Common myeloid progenitor, CD34-positive (primary cell): Measurements from ENCODE around the gene TSEN2.
"Not testable (repeated sequence)": the region's sequence is repeated elsewhere in the genome, so short reads cannot be mapped to it uniquely, and the experiment has no call there.

Source experiments
- CTCF ChIA-PET: fragments of 350-600 bp; sonication (Branson Sonifier 250); formaldehyde crosslinking; loops from one replicate; lab custom pipeline; 2021; ENCODE audit warnings: antibody characterized with exemption; lab: Charles Lee
- POLR2A ChIA-PET: fragments of 350-600 bp; sonication (Branson Sonifier 250); formaldehyde crosslinking; loops from one replicate; lab custom pipeline; 2021; ENCODE audit warnings: antibody characterized with exemption; lab: Charles Lee
- DNase-seq, 3 donors: peaks; one replicate each; pipeline versions ENCODE4 v3.0.0 to v3.0.0-alpha.2; 2013
- H3K27ac ChIP-seq, 2 experiments: 1 replicate in 1 of 2; 2 replicates in 1 of 2; pipeline ENCODE4 v1.7.0; 2013; ENCODE audit warnings: inconsistent platforms in 2 of 2, low read length in 2 of 2, mild to moderate bottlenecking in 2 of 2, low read depth in 1 of 2, moderate library complexity in 1 of 2; ENCODE audit not compliant: severe bottlenecking in 2 of 2, insufficient read depth in 1 of 2, poor library complexity in 1 of 2
- H3K27me3 ChIP-seq, 5 experiments: replicated peaks in 2 of 5; 1 replicate in 3 of 5; 2 replicates in 2 of 5; pipeline versions ENCODE4 v1.6.1 to v1.7.0; 2013; ENCODE audit warnings: low read length in 4 of 5, mild to moderate bottlenecking in 2 of 5, moderate library complexity in 2 of 5, inconsistent platforms in 1 of 5; ENCODE audit not compliant: insufficient read depth in 5 of 5, control insufficient read depth in 4 of 5
- H3K36me3 ChIP-seq, 4 experiments: 1 replicate in 2 of 4; 2 replicates in 2 of 4; pipeline versions ENCODE4 v1.6.1 to v1.7.0; 2013; ENCODE audit warnings: low read length in 3 of 4, control low read depth in 1 of 4, mild to moderate bottlenecking in 1 of 4; ENCODE audit not compliant: control insufficient read depth in 4 of 4, insufficient read depth in 4 of 4
- H3K4me1 ChIP-seq, 4 experiments: 1 replicate in 3 of 4; 2 replicates in 1 of 4; pipeline versions ENCODE4 v1.6.1 to v1.7.1; 2013; ENCODE audit warnings: low read length in 3 of 4, mild to moderate bottlenecking in 3 of 4, control low read depth in 1 of 4, inconsistent platforms in 1 of 4, moderate library complexity in 1 of 4; ENCODE audit not compliant: control insufficient read depth in 4 of 4, insufficient read depth in 4 of 4; ENCODE audit errors: control extremely low read depth in 1 of 4
- H3K4me3 ChIP-seq, 7 experiments: 1 replicate in 4 of 7; 2 replicates in 3 of 7; pipeline versions ENCODE4 v1.5.1 to v1.7.0; 2013; ENCODE audit warnings: mild to moderate bottlenecking in 7 of 7, low read length in 6 of 7, moderate library complexity in 6 of 7, inconsistent platforms in 2 of 7, low read depth in 2 of 7, control low read depth in 1 of 7; ENCODE audit not compliant: insufficient read depth in 4 of 7, control insufficient read depth in 1 of 7; ENCODE audit errors: extremely low read depth in 1 of 7
- H3K9me3 ChIP-seq, 5 experiments: 1 replicate in 4 of 5; 2 replicates in 1 of 5; pipeline versions ENCODE4 v1.6.1 to v1.7.1; 2013; ENCODE audit warnings: low read length in 4 of 5, mild to moderate bottlenecking in 2 of 5, inconsistent platforms in 1 of 5, low read depth in 1 of 5, moderate library complexity in 1 of 5; ENCODE audit not compliant: control insufficient read depth in 4 of 5, insufficient read depth in 2 of 5; ENCODE audit errors: control extremely low read depth in 1 of 5
- WGBS: methylation state at CpG from one replicate; pipeline ENCODE4 v1.1.5; 2013; ENCODE audit not compliant: insufficient coverage; 5-methylcytosine and 5-hydroxymethylcytosine counted together

The TSEN2 gene

DNA sequence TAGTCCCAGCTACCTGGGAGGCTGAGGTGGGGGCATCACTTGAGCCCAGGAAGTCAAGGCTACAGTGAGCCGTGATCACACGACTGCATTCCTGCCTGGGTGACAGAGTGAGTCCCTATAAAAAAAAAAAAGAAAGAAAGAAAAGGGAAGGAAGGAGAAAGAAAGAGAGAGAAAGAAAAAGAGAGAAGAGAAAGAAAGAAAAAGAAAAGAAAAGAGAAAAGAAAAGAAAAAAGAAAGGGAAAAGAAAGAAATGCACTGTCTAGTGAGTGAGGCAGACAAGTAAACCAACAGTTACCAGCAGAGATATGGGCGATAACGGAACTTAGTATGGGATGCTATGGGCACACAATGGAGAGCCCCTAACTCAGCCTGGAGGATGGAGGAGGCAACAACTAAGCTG is 37.2 kb upstream of the TSEN2 start:
- POLR2A ChIA-PET, result no interaction called here
- Histone ChIP-seq H3K36me3 (no peaks in the 10 kb centered on the region), H3K4me1 (no peaks in the 10 kb centered on the region), H3K9me3 (peaks cover 0 to 4% (median 0%) of the 10 kb centered on the region in 5 experiments), H3K27me3 (peaks cover 0 to 14% (median 2%) of the 10 kb centered on the region in 5 experiments), H3K27ac (no peak overlapping the region), H3K4me3 (no peak overlapping the region)
- DNase-seq, result no peak
- 100% methylated on average over 4 of the region's 4 CpGs for WGBS
- CTCF ChIA-PET, result no interaction called here

DNA sequence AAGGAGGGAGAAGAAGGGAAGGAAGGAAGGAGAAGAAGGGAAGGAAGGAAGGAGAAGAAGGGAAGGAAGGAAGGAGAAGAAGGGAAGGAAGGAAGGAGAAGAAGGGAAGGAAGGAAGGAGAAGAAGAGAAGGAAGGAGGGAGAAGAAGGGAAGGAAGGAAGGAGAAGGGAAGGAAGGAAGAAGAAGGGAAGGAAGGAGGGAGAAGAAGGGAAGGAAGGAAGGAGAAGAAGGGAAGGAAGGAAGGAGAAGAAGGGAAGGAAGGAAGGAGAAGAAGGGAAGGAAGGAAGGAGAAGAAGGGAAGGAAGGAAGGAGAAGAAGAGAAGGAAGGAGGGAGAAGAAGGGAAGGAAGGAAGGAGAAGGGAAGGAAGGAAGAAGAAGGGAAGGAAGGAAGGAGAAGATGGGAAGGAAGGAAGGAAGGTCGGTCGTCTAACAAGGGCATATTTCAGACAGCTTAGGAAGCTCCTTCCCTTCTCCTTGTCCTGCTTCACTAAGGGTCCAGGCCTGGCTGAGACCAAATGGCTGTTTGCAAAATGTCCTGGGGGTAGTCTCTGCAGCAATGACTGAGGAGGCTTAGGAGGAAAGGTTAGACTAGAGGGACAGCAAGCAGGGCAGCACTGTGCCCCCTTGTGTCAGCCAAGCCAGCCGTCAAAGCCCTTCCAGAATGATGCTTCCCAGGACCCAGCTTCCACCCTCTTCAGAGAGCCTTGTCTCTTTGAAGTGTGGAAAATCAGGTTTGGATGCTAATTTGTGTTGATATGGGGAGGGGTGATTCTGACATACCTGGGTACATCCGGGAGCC is 35.7 kb upstream of the TSEN2 start:
- POLR2A ChIA-PET, DNase-seq, H3K4me3 ChIP-seq, H3K9me3 ChIP-seq, H3K4me1 ChIP-seq, H3K36me3 ChIP-seq, H3K27me3 ChIP-seq, H3K27ac ChIP-seq: not testable (repeated sequence)
- CTCF ChIA-PET, result interaction anchor here (1.0 kb wide), 1 partner anchor 9 kb away, joined by 3 read pairs; no protein-coding TSS in a partner anchor
- 87% methylated on average over 2 of the region's 4 CpGs for WGBS

DNA sequence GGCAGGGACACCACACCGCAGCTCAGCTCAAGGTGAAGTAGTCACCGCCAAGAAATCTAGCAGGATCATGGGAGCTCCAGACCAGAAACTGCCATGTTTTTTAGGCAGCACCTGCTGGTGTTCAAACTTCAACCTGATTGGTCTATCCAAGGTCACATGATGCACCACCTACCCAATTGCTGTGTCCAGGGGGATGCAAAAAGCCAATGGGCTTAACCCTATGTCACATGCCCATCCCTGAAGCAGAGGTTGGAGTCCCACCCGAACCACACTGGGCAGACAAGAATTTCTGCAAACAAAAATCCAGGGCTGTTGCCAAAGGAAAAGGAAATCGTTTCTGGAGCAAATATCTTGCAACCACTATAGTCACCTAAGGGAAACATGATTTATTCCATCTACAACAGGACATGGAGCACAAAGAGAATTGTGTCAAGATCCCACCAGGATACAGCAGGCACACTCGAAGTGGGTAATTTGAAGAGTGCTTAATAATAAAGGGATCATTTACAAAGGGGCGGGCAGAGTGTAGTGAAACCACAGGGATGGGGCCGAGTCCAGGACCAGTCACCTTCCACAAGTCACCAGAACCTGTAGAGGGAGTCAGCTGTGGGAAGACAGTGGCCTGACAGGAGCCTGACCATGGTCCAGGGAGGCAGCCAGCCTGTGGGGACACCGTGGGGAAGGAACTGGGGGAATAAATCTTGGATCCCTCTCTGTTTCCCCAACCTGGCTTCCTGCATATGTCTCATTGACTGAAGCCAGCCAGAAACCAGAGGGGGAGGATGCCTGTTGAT is 34.2 kb upstream of the TSEN2 start:
- H3K27ac ChIP-seq, result no peak overlapping the region
- 100% methylated on average over 7 of the region's 8 CpGs for WGBS
- H3K4me3 ChIP-seq, result no peak overlapping the region
- H3K27me3 ChIP-seq, result peaks cover 0 to 6% (median 0%) of the 10 kb centered on the region in 5 experiments
- DNase-seq, result no peak
- CTCF ChIA-PET, result interaction anchor here (1.0 kb wide), 1 partner anchor 11 kb away, joined by 3 read pairs; no protein-coding TSS in a partner anchor
- POLR2A ChIA-PET, result no interaction called here
- no peaks in the 10 kb centered on the region for H3K36me3 ChIP-seq
- peaks cover 0 to 4% (median 0%) of the 10 kb centered on the region in 5 experiments for H3K9me3 ChIP-seq
- H3K4me1 ChIP-seq, result no peaks in the 10 kb centered on the region

DNA sequence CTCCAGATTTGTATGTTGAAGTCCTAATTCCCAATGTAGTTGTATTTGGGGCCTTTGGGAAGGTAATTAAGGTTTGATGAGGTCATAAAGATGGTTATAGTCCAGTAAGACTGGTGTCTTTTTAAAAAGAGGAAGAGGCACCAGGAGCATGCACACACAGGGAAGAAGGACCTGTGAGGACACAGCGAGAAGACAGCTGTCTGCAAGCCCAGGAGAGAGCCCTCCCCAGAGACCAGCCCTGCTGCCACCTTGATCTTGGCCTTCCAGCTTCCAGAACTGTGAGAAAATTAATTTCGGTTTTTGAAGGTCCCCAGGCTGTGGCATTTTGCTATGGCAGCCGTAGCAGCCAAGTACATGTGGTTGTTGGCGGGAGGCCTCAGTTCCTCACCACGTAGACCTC is 32.8 kb upstream of the TSEN2 start:
- no peak overlapping the region for H3K27ac ChIP-seq
- CTCF ChIA-PET, result no interaction called here
- peaks cover 0 to 1% (median 0%) of the 10 kb centered on the region in 5 experiments for H3K27me3 ChIP-seq
- peaks cover 0 to 2% (median under 1%) of the 10 kb centered on the region in 4 experiments for H3K4me1 ChIP-seq
- no peak overlapping the region for H3K4me3 ChIP-seq
- POLR2A ChIA-PET, result no interaction called here
- 97% methylated on average over 5 of the region's 5 CpGs for WGBS
- no peak for DNase-seq
- peaks cover 0 to 4% (median 0%) of the 10 kb centered on the region in 5 experiments for H3K9me3 ChIP-seq
- no peaks in the 10 kb centered on the region for H3K36me3 ChIP-seq

DNA sequence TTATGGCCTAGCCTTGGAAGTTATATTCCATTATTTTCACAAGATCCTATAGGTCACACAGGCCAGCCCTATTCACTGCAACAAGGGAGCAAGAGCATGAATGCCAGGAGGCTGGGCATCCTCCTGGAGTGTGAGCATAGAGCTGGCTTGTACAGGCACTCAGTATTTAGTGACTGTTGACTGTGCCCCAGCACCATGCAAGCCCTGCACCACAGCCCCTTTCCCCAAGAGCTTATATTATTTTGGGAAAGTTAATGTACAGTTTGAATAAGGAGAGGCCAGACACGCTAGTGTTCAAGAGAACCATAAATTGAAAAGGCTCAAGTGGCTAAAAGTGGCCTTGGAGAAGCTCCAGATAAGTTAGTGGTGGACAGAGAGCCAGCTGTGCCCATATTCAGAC is 32.3 kb upstream of the TSEN2 start:
- no peaks in the 10 kb centered on the region for H3K27me3 ChIP-seq
- no peak overlapping the region for H3K27ac ChIP-seq
- H3K4me3 ChIP-seq, result no peak overlapping the region
- CTCF ChIA-PET, result interaction anchor here (1.2 kb wide), 1 partner anchor 275 kb away, joined by 3 read pairs; no protein-coding TSS in a partner anchor
- peaks cover 0 to 4% (median 0%) of the 10 kb centered on the region in 5 experiments for H3K9me3 ChIP-seq
- H3K36me3 ChIP-seq, result no peaks in the 10 kb centered on the region
- peaks cover 0 to 4% (median 2%) of the 10 kb centered on the region in 4 experiments for H3K4me1 ChIP-seq
- DNase-seq, result no peak
- 100% methylated on average over 1 of the region's 1 CpG for WGBS
- POLR2A ChIA-PET, result no interaction called here

DNA sequence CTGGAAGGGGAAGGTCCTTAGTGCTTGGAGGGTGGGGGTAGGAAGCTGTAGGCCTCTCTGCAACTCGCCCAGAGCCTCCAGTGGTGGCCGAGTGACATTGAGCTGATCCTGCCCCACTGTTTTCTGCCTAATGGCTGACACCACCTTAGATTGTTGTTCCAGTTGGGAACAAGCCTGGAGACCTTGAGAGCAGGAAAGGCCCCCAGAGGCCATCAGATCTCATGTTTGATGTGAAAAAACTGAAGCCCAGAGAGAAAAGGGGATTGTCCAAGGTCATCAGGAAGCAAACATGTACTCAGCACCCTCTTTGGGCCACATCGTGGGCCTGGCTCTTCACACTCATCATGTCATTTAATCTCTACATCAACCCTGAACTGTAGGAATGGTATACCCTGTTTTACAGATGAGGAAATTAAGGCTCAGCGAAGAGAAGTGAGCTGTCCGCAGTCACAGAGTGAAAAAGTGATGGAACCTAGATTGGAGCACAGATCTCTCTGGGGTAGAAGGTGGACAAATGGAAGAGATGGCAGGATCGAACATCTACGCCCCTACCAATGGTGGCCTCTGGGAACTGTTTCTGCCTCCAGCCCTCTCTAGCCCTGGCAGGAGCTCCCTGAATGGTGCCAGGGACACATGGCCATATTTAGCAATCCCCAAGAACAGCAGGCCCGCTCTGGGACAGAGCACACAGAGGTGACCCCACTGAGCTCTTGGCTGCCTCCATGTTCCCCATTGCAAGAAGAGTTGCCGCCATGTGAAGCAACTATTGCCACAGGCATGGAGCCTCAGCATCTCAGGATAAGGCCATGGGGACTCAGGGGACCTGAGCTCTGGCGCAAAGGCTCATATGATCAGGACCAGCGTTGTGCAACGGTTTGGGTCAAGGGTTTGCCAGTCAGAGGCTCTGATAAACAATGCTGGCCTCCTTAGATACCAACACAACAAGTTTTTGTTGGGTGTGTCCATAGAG is 31.6 kb upstream of the TSEN2 start:
- Histone ChIP-seq H3K4me3 (no peak overlapping the region), H3K9me3 (peaks cover 0 to 4% (median 0%) of the 10 kb centered on the region in 5 experiments), H3K36me3 (no peaks in the 10 kb centered on the region), H3K4me1 (peaks cover 0 to 4% (median 2%) of the 10 kb centered on the region in 4 experiments), H3K27me3 (no peaks in the 10 kb centered on the region), H3K27ac (no peak overlapping the region)
- no peak for DNase-seq
- POLR2A ChIA-PET, result no interaction called here
- CTCF ChIA-PET, result interaction anchor here (1.2 kb wide), 1 partner anchor 276 kb away, joined by 3 read pairs; no protein-coding TSS in a partner anchor
- WGBS, result 92% methylated on average over 6 of the region's 12 CpGs
